ENCODE data around the gene MAD2L1BP.

DNA sequence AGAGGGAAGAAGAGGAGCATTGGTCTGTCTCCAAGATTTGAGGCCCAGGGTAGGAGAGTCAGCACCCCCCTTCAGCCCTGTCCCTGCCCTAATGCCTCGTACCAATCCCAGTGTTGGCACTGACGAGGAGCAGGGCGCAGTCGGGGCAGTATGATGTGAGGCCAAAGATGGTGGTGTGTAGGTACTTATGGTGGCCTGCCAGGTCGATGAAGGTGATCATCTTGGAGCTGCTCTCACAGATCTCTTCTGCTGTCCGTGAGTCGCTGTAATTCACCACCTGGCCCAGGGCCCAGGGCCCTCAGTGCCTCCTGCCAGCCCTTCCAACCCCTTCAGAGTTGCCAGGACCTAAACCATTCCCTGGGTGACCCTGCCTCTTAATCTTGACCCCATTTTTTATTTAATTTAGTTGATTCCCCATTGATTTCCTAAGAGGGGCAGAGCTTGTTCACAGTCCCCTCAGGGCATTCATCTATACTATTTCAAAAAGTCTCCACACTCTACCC, 10.8 kb upstream of the MAD2L1BP start:
- TF ChIP-seq, protein P1, sequence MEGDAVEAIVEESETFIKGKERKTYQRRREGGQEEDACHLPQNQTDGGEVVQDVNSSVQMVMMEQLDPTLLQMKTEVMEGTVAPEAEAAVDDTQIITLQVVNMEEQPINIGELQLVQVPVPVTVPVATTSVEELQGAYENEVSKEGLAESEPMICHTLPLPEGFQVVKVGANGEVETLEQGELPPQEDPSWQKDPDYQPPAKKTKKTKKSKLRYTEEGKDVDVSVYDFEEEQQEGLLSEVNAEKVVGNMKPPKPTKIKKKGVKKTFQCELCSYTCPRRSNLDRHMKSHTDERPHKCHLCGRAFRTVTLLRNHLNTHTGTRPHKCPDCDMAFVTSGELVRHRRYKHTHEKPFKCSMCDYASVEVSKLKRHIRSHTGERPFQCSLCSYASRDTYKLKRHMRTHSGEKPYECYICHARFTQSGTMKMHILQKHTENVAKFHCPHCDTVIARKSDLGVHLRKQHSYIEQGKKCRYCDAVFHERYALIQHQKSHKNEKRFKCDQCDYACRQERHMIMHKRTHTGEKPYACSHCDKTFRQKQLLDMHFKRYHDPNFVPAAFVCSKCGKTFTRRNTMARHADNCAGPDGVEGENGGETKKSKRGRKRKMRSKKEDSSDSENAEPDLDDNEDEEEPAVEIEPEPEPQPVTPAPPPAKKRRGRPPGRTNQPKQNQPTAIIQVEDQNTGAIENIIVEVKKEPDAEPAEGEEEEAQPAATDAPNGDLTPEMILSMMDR (IDR thresholded peaks at IDR 0.05): no peak
- no peak for TF ChIP-seq POLR2A (IDR thresholded peaks at IDR 0.05)
